HG03095 (cell line): ENCODE results near the gene BHLHA9.

Experiments
- ATAC-seq: cut with Tn5 transposase; IDR thresholded peaks from one replicate; pipeline ENCODE4 v1.9.1; 2021; ENCODE audit warnings: moderate library complexity; ENCODE audit not compliant: unreplicated experiment

Gene BHLHA9

DNA sequence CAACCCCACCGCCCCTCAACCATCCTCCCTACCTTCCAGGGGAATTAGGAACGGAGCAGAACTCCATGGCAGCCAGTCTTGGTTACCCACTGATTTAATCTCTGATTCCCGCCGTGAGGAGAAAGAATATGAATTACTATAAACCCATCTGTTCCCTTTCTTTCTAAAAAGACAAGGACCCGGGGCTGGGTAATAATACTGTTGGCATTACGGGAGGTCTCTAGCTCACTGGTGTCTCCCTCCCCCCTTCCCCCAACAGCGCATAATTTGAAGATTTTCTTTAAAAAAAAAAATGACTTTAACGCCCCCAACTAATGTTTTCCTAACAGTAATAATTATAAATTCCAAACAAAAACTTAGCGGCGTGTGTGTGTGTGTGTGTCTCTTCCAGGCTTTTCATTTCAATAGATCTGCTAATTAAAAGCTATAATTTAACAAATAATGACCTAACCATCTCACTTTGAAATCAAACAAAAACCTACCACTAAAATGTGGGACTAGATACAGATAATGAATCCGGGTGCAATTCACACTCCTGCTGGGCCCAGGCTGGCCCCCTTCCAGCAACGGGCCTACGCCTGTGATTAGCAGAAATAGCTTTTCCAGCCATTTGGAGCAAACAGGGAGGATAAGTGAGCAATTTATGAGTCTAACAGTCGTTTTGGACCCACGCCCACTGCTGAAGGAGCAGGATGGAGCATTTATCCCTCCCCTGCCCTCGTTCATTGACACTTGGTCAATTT, 18.2 kb upstream of the BHLHA9 start:
- ATAC-seq, result no peak

- no peak for ATAC-seq
Observed at GRCh38 chr17:1255041-1255440, 15.2 kb upstream of the BHLHA9 start.

DNA sequence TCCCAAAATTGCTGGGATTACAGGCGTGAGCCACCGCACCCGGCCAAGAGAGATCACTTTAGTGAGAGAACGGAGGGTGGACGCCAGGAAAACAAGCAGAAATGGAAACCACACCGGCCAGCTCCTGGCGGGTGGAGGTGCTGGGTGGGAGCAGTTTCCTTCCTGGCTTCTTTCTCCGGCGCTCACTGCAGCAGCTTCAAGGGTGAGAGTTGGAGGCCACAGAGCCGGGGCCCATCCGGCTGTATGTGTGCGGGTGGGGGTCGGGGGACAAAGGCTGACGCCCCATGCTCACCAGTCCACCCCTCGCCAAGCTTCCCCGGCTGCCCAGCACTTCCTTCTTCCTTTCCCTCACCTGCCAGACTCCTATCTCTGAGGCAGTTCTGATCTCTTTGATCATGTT, 13.5 kb upstream of the BHLHA9 start:
- ATAC-seq, result no peak

DNA sequence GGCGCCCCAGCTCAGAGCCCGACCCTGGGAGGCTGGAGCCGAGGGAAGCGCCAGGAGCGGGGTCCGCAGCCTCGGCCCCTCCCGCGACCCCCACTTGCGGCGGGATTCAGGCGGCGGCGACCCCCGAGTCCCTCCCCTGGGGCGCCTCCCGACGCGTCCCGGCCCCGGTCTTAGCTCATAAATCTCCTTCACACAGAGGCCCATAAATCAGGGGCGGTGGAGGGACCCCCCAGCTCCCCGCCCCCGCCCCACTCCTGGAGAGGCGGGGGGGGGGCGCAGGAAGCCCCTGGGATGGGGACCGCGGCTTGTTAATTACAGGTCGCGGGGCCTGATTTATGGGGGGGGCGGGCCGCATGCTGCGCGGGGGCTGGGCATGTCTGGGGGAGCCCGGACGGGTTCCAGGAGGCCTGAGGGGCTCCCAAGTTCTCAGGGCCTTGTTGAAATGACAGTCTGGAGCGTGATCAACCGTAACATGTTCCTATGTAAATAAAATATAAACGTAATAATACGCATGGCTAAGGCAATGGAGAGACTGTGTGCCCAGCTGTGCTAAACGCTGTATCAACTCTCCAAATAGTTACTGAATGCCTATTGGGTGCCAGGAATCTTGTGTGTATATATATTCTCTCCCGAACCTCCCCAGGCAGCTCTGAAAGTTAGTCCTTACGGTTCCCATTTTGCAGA, 10.0 kb upstream of the BHLHA9 start:
- ATAC-seq, result no peak

- no peak for ATAC-seq
Observed at GRCh38 chr17:1260770-1261161, 9.5 kb upstream of the BHLHA9 start.

DNA sequence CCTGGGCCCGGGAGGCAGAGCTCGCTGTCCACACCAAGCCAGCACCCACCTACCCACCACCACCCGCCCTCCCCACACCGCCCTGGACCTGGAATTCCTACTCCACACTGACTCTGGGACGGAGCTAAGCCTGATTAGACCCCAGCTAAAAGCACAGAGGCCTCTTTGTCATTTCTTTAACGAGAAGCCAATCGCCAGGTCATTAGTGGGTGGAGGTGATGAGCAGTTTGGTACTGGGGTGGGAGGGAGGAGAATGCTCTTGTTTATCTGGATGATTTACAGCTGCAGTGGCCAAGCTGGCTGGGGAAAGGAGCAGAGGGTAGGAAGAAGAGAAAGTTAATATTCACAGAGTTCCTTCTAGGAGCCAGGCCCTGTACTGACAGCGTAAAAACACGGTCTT, 6.0 kb upstream of the BHLHA9 start:
- no peak for ATAC-seq

GRCh38 chr17:1267471-1267943, 2.7 kb upstream of the BHLHA9 start:
- ATAC-seq, result no peak

GRCh38 chr17:1271030-1271423, 783 bp downstream of the BHLHA9 start:
- no peak for ATAC-seq

DNA sequence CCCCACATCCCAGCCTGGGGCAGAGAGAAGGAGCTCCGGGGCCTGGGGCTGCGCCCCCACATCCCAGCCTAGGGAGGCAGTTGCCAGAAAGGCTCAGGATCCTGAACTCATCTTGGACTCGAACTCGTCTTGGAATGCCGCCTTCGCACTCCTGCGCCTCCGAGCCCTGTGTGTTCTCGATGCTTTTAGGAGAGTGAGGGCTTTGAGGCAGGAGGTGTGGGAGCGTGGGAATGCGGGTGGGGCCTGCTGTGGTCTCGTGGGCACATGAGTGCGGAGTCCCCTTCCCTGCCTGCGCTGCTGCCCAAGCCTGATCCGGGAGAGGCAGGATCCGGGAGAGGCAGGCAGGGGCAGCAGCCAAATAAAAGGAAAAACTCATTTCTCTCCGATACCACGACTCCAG, 1.2 kb downstream of the BHLHA9 start:
- no peak for ATAC-seq

- no peak for ATAC-seq
Observed at GRCh38 chr17:1272701-1273100, 2.5 kb downstream of the BHLHA9 start.

GRCh38 chr17:1273492-1274244, 3.4 kb downstream of the BHLHA9 start:
- no peak for ATAC-seq

GRCh38 chr17:1274245-1274608, 4.0 kb downstream of the BHLHA9 start:
- ATAC-seq, result no peak

DNA sequence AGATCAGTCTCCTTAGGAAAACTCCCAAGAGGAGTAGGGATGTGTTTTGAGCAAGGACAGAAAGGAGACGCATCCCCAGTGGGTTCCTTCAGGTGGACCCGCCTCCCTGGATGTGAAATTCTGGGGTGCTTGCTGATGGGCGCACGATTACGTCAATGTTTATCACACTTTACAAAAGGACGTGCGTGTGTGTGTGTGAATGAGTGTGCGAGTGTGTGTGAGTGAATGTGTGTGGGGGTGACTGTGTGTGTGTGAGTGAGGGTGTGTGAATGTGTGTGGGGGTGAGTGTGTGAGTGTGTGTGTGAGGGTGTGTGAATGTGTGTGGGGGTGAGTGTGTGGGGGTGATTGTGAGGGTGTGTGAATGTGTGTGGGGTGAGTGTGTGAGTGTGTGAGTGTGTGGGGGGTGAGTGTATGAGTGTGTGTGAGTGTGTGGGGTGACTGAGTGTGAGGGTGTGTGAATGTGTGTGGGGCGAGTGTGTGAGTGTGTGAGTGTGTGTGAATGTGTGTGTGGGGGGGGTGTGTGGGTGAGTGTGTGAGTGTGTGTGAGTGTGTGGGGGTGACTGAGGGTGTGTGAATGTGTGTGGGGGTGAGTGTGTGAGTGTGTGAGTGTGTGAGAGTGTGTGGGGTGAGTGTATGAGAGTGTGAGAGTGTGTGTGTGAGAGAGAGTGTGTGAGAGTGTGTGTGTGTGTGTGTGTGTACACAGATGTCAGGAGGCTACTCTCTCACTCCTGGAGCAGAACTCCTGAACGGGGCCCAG, 5.1 kb downstream of the BHLHA9 start:
- no peak for ATAC-seq

DNA sequence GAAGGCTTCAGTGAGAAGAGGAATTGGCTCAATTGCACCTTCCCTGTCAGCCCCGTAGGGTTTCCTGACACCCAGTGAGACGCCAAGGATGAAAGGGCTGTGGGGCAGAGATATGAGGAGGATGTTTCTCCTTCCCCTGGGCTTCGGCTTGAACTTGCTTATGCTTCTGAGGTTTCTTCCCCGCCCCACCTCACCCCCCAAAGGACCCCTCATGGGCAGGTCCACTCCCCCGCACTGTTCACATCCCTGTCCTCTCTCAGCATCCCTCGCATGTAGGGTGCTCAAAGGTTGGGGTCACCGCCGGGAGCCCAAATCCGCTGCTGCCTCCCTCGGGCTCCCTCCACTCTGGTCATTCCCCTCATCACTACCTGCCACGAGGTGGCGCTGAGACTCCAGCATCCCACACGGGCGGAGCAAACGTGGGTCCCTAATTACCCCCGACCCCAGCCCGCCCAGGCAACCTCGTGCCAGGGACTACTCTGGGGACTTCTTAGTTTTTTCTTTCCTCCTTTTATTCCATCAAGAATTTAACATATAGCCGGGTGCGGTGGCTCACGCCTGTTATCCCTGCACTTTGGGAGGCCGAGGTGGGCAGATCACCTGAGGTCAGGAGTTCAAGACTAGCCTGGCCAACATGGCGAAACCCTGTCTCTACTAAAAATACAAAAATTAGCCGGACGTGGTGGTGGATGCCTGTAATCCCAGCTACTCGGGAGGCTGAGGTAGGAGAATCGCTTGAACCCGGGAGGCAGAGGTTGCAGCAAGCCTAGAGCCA, 5.9 kb downstream of the BHLHA9 start:
- ATAC-seq, result no peak

GRCh38 chr17:1280652-1281051, 10.4 kb downstream of the BHLHA9 start:
- ATAC-seq, result no peak

GRCh38 chr17:1286379-1287106, 16.3 kb downstream of the BHLHA9 start:
- no peak for ATAC-seq

GRCh38 chr17:1289695-1290094, 19.5 kb downstream of the BHLHA9 start:
- no peak for ATAC-seq

DNA sequence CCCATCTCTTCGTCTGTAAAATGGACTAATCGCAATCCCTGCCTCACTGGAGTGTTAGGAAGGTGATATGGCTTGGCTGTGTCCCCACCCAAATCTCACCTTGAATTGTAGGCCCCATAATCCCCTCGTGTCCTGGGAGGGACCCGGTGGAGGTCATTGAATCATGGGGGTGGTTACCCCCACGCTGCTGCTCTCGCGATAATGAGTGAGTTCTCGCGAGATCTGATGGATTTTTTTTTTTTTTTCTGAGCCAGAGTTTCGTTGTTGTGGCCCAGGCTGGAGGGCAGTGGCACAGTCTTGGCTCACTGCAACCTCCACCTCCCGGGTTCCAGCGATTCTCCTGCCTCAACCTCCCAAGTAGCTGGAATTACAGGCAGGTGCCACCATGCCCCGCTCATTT, 20.4 kb downstream of the BHLHA9 start:
- no peak for ATAC-seq

DNA sequence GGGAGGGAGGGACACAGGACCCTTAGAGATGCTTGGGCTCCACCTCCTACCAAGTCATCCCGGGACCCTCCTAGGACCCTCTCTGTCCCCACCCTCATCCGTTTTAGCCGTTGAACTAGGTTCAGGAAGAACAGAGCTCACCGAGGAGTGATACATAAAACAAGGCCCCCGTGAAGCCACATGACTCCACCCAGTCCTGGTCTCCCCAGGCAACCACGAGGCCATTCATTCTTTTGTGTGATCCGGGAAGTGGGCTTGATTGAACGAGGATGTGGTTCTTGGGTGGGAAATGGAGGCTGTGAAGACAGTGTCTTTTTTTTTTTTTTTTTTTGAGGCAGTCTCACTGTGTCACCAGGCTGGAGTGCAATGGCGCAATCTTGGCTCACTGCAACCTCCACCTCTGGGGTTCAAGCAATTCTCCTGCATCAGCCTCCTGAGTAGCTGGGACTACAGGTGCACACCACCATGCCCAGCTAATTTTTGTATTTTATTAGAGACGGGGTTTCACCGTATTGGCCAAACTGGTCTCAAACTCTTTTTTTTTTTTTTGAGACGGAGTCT, 24.0 kb downstream of the BHLHA9 start:
- no peak for ATAC-seq
